Ureter (tissue), 1 donor: ENCODE data around the gene NXPH3. TPM values are rescaled to one million over a fixed set of nuclear protein-coding genes. Genes with fewer than 3 reads are reported as not detected.

ENCODE experiments used
- DNase-seq: peaks from one replicate; pipeline ENCODE4 v3.0.0-alpha.2; 2020; ENCODE audit warnings: low spot score
- total RNA-seq: library from RNA; stranded (reverse); gene quantifications from one replicate; pipeline ENCODE4 v1.2.4, GENCODE V29; 2023
- donor health status: DM: yes; HTN: yes; CAD: no.

NXPH3 gene
- total RNA-seq, 1 donor from 2014 or later: 9.2 TPM

DNA sequence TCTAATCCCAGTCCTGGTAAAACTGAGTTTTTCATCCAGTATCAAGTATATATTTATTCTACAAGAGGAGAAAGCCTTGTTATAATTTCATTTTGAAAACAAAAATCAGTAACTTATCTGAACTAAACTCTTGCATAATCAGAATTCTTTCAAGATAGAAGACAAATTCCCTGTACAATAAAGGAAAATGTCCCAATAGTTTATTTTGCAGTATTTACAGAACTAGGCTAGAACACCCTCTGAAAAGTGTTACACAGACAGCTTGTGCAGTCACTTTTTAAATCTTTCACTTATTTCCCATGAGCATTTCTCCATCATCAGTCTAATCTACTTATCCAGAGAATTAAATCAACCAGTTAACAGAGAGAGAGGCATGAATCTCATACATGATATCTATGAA is 53.8 kb downstream of the NXPH3 start:
- DNase-seq: no peak

DNA sequence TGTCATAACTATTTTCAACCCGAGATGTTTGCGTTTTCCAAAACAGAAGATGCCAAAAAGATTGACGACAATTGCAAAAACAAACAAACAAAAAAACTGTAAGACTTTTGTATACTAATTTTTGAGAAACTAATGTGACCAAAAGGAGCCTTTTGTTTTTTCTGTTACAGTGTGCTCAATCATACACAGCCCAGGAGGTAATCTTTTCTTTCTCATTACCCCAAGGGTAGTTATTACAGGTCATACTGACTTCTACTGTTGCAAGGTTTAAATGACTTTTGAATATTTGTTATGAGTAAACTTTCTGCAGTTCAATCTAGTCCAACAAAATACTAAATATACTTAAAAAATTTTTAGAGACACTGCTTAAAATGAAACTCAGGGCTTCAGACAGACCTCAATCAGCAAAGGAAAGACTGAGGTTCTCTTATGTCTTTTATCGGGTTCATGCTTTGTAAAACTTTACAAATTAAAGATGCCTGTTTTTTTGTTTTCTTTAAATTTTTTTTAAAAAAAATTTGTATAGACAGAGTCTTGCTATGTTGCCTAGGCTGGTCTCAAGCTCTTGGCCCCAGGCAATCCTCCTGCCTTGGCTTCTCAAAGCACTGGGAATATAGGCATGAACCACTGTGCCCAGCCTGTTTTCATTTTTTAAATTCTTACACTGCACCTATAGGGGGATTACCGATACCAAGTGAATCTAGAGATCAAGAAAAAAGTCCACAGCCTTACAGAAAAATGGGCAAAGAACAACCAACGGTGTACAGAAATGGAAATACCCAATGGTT is 54.6 kb downstream of the NXPH3 start:
- no peak for DNase-seq

DNA sequence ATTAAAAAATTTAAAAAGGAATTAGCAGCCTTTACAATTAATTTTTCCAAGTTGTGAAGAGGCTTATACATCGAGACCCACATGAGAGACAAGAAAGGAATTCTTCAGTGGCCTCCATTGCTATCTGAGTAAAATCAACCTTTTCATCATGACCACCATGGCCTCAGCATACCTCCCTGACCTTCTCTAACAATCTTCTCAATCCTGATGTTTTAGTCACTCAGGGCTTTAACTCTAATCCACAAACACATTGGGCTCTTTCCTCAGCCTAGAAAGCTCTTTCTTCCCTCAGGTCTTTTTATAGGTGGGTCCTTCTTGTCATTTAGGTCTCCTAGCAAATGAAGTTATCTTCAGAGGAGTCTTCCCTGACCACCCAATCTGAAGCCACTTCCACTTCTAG is 55.8 kb downstream of the NXPH3 start:
- DNase-seq: no peak

Other genes with a start within 250 kb of the NXPH3 start
- gene ZNF652, start 213.6 kb upstream of the NXPH3 start, total RNA-seq: 44.6 TPM
- gene PHB1, start 161.0 kb upstream of the NXPH3 start, total RNA-seq: 172 TPM
- gene NGFR, start 80.6 kb upstream of the NXPH3 start, total RNA-seq: 10.0 TPM
- 107 TPM for gene SPOP, start 102.2 kb downstream of the NXPH3 start, total RNA-seq
- 55.5 TPM for gene SLC35B1, start 132.1 kb downstream of the NXPH3 start, total RNA-seq
- 12.4 TPM for gene FAM117A, start 188.3 kb downstream of the NXPH3 start, total RNA-seq
- gene KAT7, start 212.8 kb downstream of the NXPH3 start, total RNA-seq: 98.2 TPM